Measurements from ENCODE around the gene DLGAP4. TPM values are rescaled to one million over a fixed set of nuclear protein-coding genes. Genes with fewer than 3 reads are reported as not detected.

The DLGAP4 gene
- total and polyA plus RNA-seq, 2 of the 13 experiments (the other 11 are each of a cell fraction or from before 2014, with no cell fraction given) = 15.2 to 26.7 TPM

DNA sequence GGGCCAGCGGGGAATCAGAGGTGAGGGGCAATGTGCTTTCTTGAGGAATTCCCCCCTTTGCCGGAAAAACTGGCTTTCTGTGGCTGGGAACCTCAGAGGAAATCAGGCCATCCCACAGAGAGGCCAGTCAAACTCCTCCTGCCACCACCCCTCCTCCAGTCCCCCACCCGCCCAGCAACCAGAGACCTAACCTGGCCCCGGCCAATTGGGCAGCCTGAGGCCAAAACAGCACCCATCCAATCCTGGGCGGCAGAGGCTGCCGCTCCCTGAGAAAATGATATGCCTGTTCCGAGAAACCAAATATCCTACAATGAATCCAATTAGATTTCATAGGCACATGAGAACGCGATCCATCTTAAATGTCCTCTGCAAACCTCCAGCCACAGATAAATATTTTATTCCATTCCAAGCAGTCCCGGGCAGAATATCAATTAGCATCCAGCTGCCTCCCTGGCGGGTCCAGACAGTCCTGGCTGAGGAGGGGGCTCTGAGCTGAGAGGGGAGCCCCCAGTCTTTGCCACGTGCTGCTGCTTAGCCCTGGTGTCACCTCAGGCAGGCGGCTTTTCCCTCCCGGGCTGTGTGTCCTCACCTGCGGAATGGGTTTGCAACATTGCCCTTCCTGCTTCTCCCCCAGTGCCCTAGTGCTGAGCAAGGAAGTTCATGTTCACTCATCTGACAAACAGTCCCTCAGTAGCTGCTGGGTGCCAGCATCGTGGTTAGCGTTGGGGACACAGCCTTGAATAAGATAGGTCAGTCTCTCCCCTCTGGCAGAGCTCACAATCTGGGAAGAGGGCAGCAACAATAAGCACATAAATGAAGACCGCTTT is 95.0 kb downstream of the DLGAP4 start:
- no peaks in the 10 kb centered on the region for H3K36me3 ChIP-seq (replicated peaks in 1 of 2; ENCODE audit: control insufficient read depth in 1 of 2, insufficient read depth in 2 of 2, low read length in 2 of 2)
- no TSS peak for BruUV-seq (replicated peaks)
- intact Hi-C loops (cut with micrococcal nuclease; ENCODE audit: unreplicated experiment) (no loop called here), in situ Hi-C loops (cut with HindIII; ENCODE audit: extremely low pct_ligation_motif_present, low pct_unique_long_range_greater_than_20kb) (no loop called here)
- 41% methylated on average over 18 of the region's 18 CpGs for WGBS (ENCODE audit: low lambda C conversion rate)
- no peak overlapping the region for H3K4me3 ChIP-seq (replicated peaks in 1 of 3; ENCODE audit: insufficient read depth in 1 of 3, low read depth in 2 of 3, low read length in 3 of 3)
- no peak overlapping the region for H2AFZ ChIP-seq (ENCODE audit: low read length)
- H3K9me3 ChIP-seq (ENCODE audit: low read length) = no peaks in the 10 kb centered on the region
- no peak overlapping the region for H3K9ac ChIP-seq (ENCODE audit: insufficient read depth, low read depth, low read length)
- DNase-seq (ENCODE audit: low spot score) = no peak
- no peak overlapping the region for H3K27ac ChIP-seq (ENCODE audit: extremely low read length, insufficient read depth, low read length)
- peaks cover 0 to 27% of the 10 kb centered on the region in 2 experiments; a peak in 2 of 5 replicates for H3K27me3 ChIP-seq (ENCODE audit: control insufficient read depth in 1 of 2, insufficient read depth in 2 of 2, low read length in 2 of 2)
- no peak for FAIRE-seq
- ATAC-seq = no peak
- H4K20me1 ChIP-seq (ENCODE audit: insufficient read depth, low read length) = no peaks in the 10 kb centered on the region
- CTCF ChIA-PET (ENCODE audit: low intra/inter-chr PET ratio, low total read pairs) = interaction anchor here (1.8 kb wide), 1 partner anchor 198 kb away, joined by 6 read pairs; no protein-coding TSS in a partner anchor
- H3K79me2 ChIP-seq (ENCODE audit: insufficient read depth, low read length) = no peaks in the 10 kb centered on the region
- 0 out of 2 replicates have a peak, but pooled peaks cover 5% of the 10 kb centered on the region for H3K4me1 ChIP-seq (ENCODE audit: insufficient read depth, low read length)
- H3K4me2 ChIP-seq (ENCODE audit: low read depth, low read length) = no peak overlapping the region
- TF ChIP-seq ZNF563 (CRISPR knock-in tag; IDR thresholded peaks at IDR 0.05) (no peak), ZNF720 (CRISPR knock-in tag; IDR thresholded peaks at IDR 0.05) (no peak), MLLT10 (CRISPR knock-in tag; IDR thresholded peaks at IDR 0.05) (no peak), TAF1 (CRISPR knock-in tag; IDR thresholded peaks at IDR 0.05) (no peak), FOXJ3 (CRISPR knock-in tag; IDR thresholded peaks at IDR 0.05; ENCODE audit: borderline replicate concordance) (no peak), ZNF891 (CRISPR knock-in tag; IDR thresholded peaks at IDR 0.05) (no peak), MATR3 (CRISPR knock-in tag; IDR thresholded peaks at IDR 0.05) (no peak), ARNT2 (CRISPR knock-in tag; IDR thresholded peaks at IDR 0.05; ENCODE audit: low read depth) (no peak), NCOA5 (CRISPR knock-in tag; IDR thresholded peaks at IDR 0.05) (no peak), ZNF282 (IDR thresholded peaks at IDR 0.05; ENCODE audit: partially characterized antibody) (no peak), AHR (CRISPR knock-in tag; IDR thresholded peaks at IDR 0.05) (no peak), ZNF234 (CRISPR knock-in tag; conservative IDR thresholded peaks at IDR 0.05) (no peak), ZNF484 (CRISPR knock-in tag; IDR thresholded peaks at IDR 0.05; ENCODE audit: borderline replicate concordance, low read depth) (no peak), SMAD9 (CRISPR knock-in tag; IDR thresholded peaks at IDR 0.05) (no peak), DDIT3 (CRISPR knock-in tag; IDR thresholded peaks at IDR 0.05) (no peak), GRHL1 (CRISPR knock-in tag; conservative IDR thresholded peaks at IDR 0.05) (no peak)
- TF ChIP-seq, protein P1, sequence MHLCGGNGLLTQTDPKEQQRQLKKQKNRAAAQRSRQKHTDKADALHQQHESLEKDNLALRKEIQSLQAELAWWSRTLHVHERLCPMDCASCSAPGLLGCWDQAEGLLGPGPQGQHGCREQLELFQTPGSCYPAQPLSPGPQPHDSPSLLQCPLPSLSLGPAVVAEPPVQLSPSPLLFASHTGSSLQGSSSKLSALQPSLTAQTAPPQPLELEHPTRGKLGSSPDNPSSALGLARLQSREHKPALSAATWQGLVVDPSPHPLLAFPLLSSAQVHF (CRISPR knock-in tag; IDR thresholded peaks at IDR 0.05) = no peak
- POLR2A ChIA-PET = no interaction called here

All from HepG2 (cell line).